HCT116 (cell line): Measurements from ENCODE around the gene MTHFR.
A peak's percentile ranks its signal among the peaks of the same experiment; 100 is the strongest.

Experiments used
- POLR2A ChIP-seq: IDR thresholded peaks from 2 replicates; pipeline ENCODE4 v1.7.0; 2011; ENCODE audit warnings: borderline replicate concordance; ENCODE audit not compliant: insufficient read depth, insufficient read length; ENCODE audit errors: extremely low read depth
- POLR2AphosphoS5 ChIP-seq: IDR thresholded peaks from 2 replicates; pipeline ENCODE4 v1.6.1; 2011; ENCODE audit warnings: mild to moderate bottlenecking, low read depth, low read length, moderate library complexity
- TCF7L2 ChIP-seq: IDR thresholded peaks from 2 replicates; pipeline ENCODE4 v1.7.0; 2011; ENCODE audit warnings: borderline replicate concordance, inconsistent platforms; ENCODE audit not compliant: insufficient read depth, insufficient read length; ENCODE audit errors: extremely low read depth
- YY1 ChIP-seq: IDR thresholded peaks from 2 replicates; pipeline ENCODE4 v1.6.1; 2011; ENCODE audit warnings: low read length, low read depth, moderate library complexity, mild to moderate bottlenecking; ENCODE audit not compliant: insufficient replicate concordance; ENCODE audit errors: extremely low read depth
- TF ChIP-seq, protein P1 (sequence below), 3 experiments: fragments of 200-600 bp in 1 of 3; sonication (generic) in 1 of 3; IDR thresholded peaks in 2 of 3; conservative IDR thresholded peaks in 1 of 3; 2 replicates each; pipeline ENCODE4 v1.5.1; 2012 to 2017; ENCODE audit warnings: low read depth in 2 of 3, low read length in 2 of 3, antibody characterized with exemption in 1 of 3, borderline replicate concordance in 1 of 3, control low read depth in 1 of 3, mild to moderate bottlenecking in 1 of 3, mixed read lengths in 1 of 3, mixed run types in 1 of 3, moderate library complexity in 1 of 3; ENCODE audit not compliant: insufficient read depth in 1 of 3
- TF ChIP-seq, protein P2 (sequence below): IDR thresholded peaks from 2 replicates; pipeline ENCODE4 v1.6.1; 2012

DNA sequence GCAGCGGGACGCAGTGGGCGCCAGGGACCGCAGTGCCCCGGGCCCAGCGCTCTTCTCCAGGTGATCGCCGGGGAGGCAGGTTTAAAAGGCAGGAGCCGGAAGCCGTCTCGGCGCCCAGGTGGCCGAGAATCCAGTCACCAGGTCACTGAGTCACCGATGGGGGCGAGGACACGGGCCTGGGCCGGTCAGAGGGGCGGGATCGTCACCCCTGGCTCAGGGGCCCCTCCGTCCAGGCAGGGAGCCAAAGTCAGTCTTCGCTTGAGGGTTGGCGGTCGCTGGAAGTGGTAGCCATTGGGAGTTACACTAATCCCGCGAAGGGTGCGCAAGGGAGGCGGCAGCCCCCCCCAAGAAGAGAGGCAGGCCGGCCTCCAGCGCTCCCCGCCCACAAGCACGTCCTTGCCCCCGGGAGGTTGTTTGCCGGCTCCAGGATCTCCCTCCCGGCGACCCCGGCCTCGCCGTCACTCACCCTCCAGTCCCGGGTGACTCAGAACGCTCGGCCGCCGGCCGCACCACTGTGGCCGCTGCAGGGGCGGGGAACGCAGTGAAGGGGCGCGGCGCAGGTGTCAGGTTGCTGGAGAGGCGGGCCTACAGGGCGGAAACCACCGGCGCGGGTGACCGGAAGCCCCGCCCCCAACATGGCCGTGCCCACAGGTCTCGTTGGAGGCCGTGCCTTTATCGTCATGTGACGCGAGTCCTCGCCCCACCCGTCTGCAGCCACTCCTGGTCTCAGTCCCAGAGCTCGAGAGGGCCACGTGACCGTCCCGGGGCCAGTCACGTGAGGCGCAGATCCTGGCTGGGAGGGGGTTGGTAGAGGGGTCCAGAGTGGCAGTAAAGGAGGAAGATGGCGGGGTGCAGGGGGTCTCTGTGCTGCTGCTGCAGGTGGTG is at the start of gene MTHFR, which contains the start of gene CLCN6:
- TF ChIP-seq POLR2A, result peak; percentile 42
- TF ChIP-seq, protein P1, sequence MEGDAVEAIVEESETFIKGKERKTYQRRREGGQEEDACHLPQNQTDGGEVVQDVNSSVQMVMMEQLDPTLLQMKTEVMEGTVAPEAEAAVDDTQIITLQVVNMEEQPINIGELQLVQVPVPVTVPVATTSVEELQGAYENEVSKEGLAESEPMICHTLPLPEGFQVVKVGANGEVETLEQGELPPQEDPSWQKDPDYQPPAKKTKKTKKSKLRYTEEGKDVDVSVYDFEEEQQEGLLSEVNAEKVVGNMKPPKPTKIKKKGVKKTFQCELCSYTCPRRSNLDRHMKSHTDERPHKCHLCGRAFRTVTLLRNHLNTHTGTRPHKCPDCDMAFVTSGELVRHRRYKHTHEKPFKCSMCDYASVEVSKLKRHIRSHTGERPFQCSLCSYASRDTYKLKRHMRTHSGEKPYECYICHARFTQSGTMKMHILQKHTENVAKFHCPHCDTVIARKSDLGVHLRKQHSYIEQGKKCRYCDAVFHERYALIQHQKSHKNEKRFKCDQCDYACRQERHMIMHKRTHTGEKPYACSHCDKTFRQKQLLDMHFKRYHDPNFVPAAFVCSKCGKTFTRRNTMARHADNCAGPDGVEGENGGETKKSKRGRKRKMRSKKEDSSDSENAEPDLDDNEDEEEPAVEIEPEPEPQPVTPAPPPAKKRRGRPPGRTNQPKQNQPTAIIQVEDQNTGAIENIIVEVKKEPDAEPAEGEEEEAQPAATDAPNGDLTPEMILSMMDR (IDR thresholded peaks at IDR 0.05 in 2 of 3, conservative IDR thresholded peaks at IDR 0.05 in 1 of 3; ENCODE audit: borderline replicate concordance in 1 of 3, insufficient read depth in 1 of 3, low read depth in 2 of 3, low read length in 2 of 3), result no peak
- TF ChIP-seq, protein P2, sequence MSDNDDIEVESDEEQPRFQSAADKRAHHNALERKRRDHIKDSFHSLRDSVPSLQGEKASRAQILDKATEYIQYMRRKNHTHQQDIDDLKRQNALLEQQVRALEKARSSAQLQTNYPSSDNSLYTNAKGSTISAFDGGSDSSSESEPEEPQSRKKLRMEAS, result no peak
- peak; percentile 75 for TF ChIP-seq POLR2AphosphoS5
- TF ChIP-seq YY1, result peak; percentile 92
- TF ChIP-seq TCF7L2, result no peak
